ENCODE measurements around the gene TMPRSS11B.
"Not testable (repeated sequence)": the region's sequence is repeated elsewhere in the genome, so short reads cannot be mapped to it uniquely, and the experiment has no call there.

The TMPRSS11B gene

GRCh38 chr4:68245594-68245993 lies at the start of gene TMPRSS11B:
Gene TMPRSS11B (minus strand): TSS chr4:68245694. CDS start chr4:68245558, 136 bp downstream.
- no peak for DNase-seq

GRCh38 chr4:68291256-68291655 lies 45.8 kb upstream of the TMPRSS11B start:
- DNase-seq = no peak

GRCh38 chr4:68288393-68288740 lies 42.9 kb upstream of the TMPRSS11B start:
- no peak for DNase-seq

- DNase-seq = no peak
Measured at GRCh38 chr4:68287704-68288392, 42.4 kb upstream of the TMPRSS11B start.

- no peak for DNase-seq
Measured at GRCh38 chr4:68283714-68284113, 38.2 kb upstream of the TMPRSS11B start.

- no peak for DNase-seq
Measured at GRCh38 chr4:68283095-68283494, 37.6 kb upstream of the TMPRSS11B start.

- not testable (repeated sequence) for DNase-seq
Measured at GRCh38 chr4:68281796-68282740, 36.6 kb upstream of the TMPRSS11B start.

- DNase-seq = no peak
Measured at GRCh38 chr4:68278029-68278428, 32.5 kb upstream of the TMPRSS11B start.

GRCh38 chr4:68277627-68278026 lies 32.1 kb upstream of the TMPRSS11B start:
- DNase-seq = no peak

GRCh38 chr4:68272860-68273259 lies 27.4 kb upstream of the TMPRSS11B start:
- DNase-seq = no peak

- no peak for DNase-seq
Measured at GRCh38 chr4:68272380-68272779, 26.9 kb upstream of the TMPRSS11B start.

GRCh38 chr4:68271851-68272357 lies 26.4 kb upstream of the TMPRSS11B start:
- DNase-seq = no peak

GRCh38 chr4:68267433-68267944 lies 22.0 kb upstream of the TMPRSS11B start:
- no peak for DNase-seq

- DNase-seq = no peak
Measured at GRCh38 chr4:68264875-68265565, 19.5 kb upstream of the TMPRSS11B start.

GRCh38 chr4:68259191-68259590 lies 13.7 kb upstream of the TMPRSS11B start:
- DNase-seq = no peak

- no peak for DNase-seq
Measured at GRCh38 chr4:68257719-68258118, 12.2 kb upstream of the TMPRSS11B start.

- DNase-seq = no peak
Measured at GRCh38 chr4:68256284-68256683, 10.8 kb upstream of the TMPRSS11B start.

GRCh38 chr4:68250151-68250930 lies 4.8 kb upstream of the TMPRSS11B start:
- DNase-seq = no peak

- no peak for DNase-seq
Measured at GRCh38 chr4:68249434-68249833, 3.9 kb upstream of the TMPRSS11B start.

- no peak for DNase-seq
Measured at GRCh38 chr4:68240620-68241019, 4.9 kb downstream of the TMPRSS11B start.

- no peak for DNase-seq
Measured at GRCh38 chr4:68228568-68228967, 16.9 kb downstream of the TMPRSS11B start.

- DNase-seq = no peak
Measured at GRCh38 chr4:68218044-68218443, 27.4 kb downstream of the TMPRSS11B start.

Measured in DMS79 treated with DMSO at 0.1 percent for 48 hours (cell line).